B cell (primary cell): ENCODE data around the gene SFT2D1. TPM values are rescaled to one million over a fixed set of nuclear protein-coding genes. Genes with fewer than 3 reads are reported as not detected.

Experiments
- ATAC-seq: fragments of 200-7000 bp; cut with Tn5 transposase; one replicate; pipeline ENCODE4 v1.10.0; 2021; ENCODE audit warnings: low read depth, mild to moderate bottlenecking, moderate number of reproducible peaks, moderate library complexity
- CTCF ChIA-PET: fragments of 350-600 bp; sonication (Branson Sonifier 250); formaldehyde crosslinking; loops from one replicate; lab custom pipeline; 2021; ENCODE audit warnings: antibody characterized with exemption, inconsistent platforms; lab: Charles Lee
- POLR2A ChIA-PET: fragments of 350-600 bp; sonication (Branson Sonifier 250); formaldehyde crosslinking; loops from one replicate; lab custom pipeline; 2021; ENCODE audit warnings: antibody characterized with exemption; lab: Charles Lee
- DNase-seq: peaks from one replicate; pipeline ENCODE4 v3.0.0; 2013
- H2AFZ ChIP-seq: 2 replicates; pipeline ENCODE4 v1.6.1; 2012; ENCODE audit warnings: mild to moderate bottlenecking, low read depth, low read length; ENCODE audit not compliant: insufficient read depth, poor library complexity, severe bottlenecking
- H3K27ac ChIP-seq, 2 donors: 1 replicate in 1 of 2; 2 replicates in 1 of 2; pipeline ENCODE4 v1.5.1; 2012 to 2013; ENCODE audit warnings: low read length in 2 of 2, mild to moderate bottlenecking in 2 of 2, moderate library complexity in 1 of 2
- H3K27me3 ChIP-seq, 4 experiments: fragments of 200-600 bp in 1 of 4; sonication (generic) in 1 of 4; replicated peaks in 1 of 4; 1 replicate in 2 of 4; 2 replicates in 2 of 4; pipeline versions ENCODE4 v1.6.1 to v1.7.0; 2013 to 2016; ENCODE audit warnings: low read length in 3 of 4, mild to moderate bottlenecking in 2 of 4, mixed read lengths in 1 of 4, moderate library complexity in 1 of 4; ENCODE audit not compliant: insufficient read depth in 4 of 4, control insufficient read depth in 3 of 4; ENCODE audit errors: control extremely low read depth in 1 of 4
- H3K36me3 ChIP-seq, 2 experiments: replicated peaks in 1 of 2; 1 replicate in 1 of 2; 2 replicates in 1 of 2; pipeline versions ENCODE4 v1.6.1 to v1.7.1; 2013; ENCODE audit warnings: low read length in 1 of 2; ENCODE audit not compliant: insufficient read depth in 2 of 2, control insufficient read depth in 1 of 2; ENCODE audit errors: control extremely low read depth in 1 of 2, extremely low read depth in 1 of 2
- H3K4me1 ChIP-seq, 2 donors: fragments of 200-600 bp in 1 of 2; sonication (generic) in 1 of 2; 1 replicate in 1 of 2; 2 replicates in 1 of 2; pipeline versions ENCODE4 v1.5.1 to v1.6.1; 2013 to 2017; ENCODE audit warnings: low read length in 2 of 2; ENCODE audit not compliant: control insufficient read depth in 2 of 2, insufficient read depth in 2 of 2
- H3K4me2 ChIP-seq: replicated peaks from 2 replicates; pipeline ENCODE3; 2012; ENCODE audit warnings: mild to moderate bottlenecking, low read depth, low read length; ENCODE audit not compliant: poor library complexity, severe bottlenecking
- H3K4me3 ChIP-seq, 5 experiments: fragments of 200-600 bp in 1 of 5; sonication (generic) in 1 of 5; 1 replicate in 3 of 5; 2 replicates in 2 of 5; pipeline versions ENCODE4 v1.5.1 to v1.7.0; 2011 to 2016; ENCODE audit warnings: low read length in 4 of 5, mild to moderate bottlenecking in 4 of 5, low read depth in 2 of 5, control low read depth in 1 of 5, moderate library complexity in 1 of 5; ENCODE audit not compliant: insufficient read depth in 1 of 5; ENCODE audit errors: control extremely low read depth in 1 of 5, extremely low read depth in 1 of 5
- H3K79me2 ChIP-seq: fragments of 200-600 bp; sonication (generic); one replicate; pipeline ENCODE4 v1.6.0; 2016; ENCODE audit warnings: low read length; ENCODE audit not compliant: control insufficient read depth, insufficient read depth
- H3K9ac ChIP-seq: fragments of 200-600 bp; sonication (generic); 2 replicates; pipeline ENCODE4 v1.6.1; 2017; ENCODE audit warnings: mild to moderate bottlenecking, low read length, moderate library complexity
- H3K9me3 ChIP-seq, 3 donors: one replicate each; pipeline versions ENCODE4 v1.6.1 to v1.7.1; 2013; ENCODE audit warnings: low read length in 2 of 3; ENCODE audit not compliant: control insufficient read depth in 2 of 3, insufficient read depth in 1 of 3; ENCODE audit errors: control extremely low read depth in 1 of 3
- H4K20me1 ChIP-seq: 2 replicates; pipeline ENCODE4 v1.6.0; 2012; ENCODE audit warnings: mild to moderate bottlenecking, low read length; ENCODE audit not compliant: insufficient read depth, control insufficient read depth, poor library complexity, severe bottlenecking
- H3K27ac Mint-ChIP-seq: one replicate; pipeline ENCODE4 v1.8.0; 2021; ENCODE audit warnings: mixed read lengths
- H3K27me3 Mint-ChIP-seq: one replicate; pipeline ENCODE4 v1.8.0; 2021; ENCODE audit warnings: mixed read lengths
- H3K4me1 Mint-ChIP-seq: one replicate; pipeline ENCODE4 v1.8.0; 2021; ENCODE audit warnings: mixed read lengths
- H3K4me3 Mint-ChIP-seq: one replicate; pipeline ENCODE4 v1.8.0; 2021; ENCODE audit warnings: mixed read lengths
- H3K9me3 Mint-ChIP-seq: one replicate; pipeline ENCODE4 v1.8.0; 2022; ENCODE audit warnings: mixed read lengths; ENCODE audit not compliant: insufficient read depth
- EZH2 ChIP-seq: IDR thresholded peaks from 2 replicates; pipeline ENCODE4 v1.6.1; 2012; ENCODE audit warnings: borderline replicate concordance, low read depth, mild to moderate bottlenecking, moderate library complexity, low read length; ENCODE audit not compliant: insufficient read depth, poor library complexity, severe bottlenecking
- WGBS: methylation state at CpG from one replicate; pipeline ENCODE4 v1.1.5; 2013; ENCODE audit warnings: missing lambda C conversion rate; ENCODE audit not compliant: insufficient coverage; 5-methylcytosine and 5-hydroxymethylcytosine counted together
- intact Hi-C: fragments of 100-400 bp; cut with micrococcal nuclease; formaldehyde crosslinking; loops from one replicate; pipeline ENCODE4 v1.10.0; 2022
- polyA plus RNA-seq: library from polyadenylated mRNA; depleted of rRNA; stranded (reverse); fragments of >200 nt; gene quantifications from 2 replicates; pipeline ENCODE4 v1.2.3, GENCODE V29; 2012
- total RNA-seq, 2 donors: library from RNA; stranded (reverse); fragments of 120-200 nt in 1 of 2; gene quantifications; 1 replicate in 1 of 2; 2 replicates in 1 of 2; pipeline versions ENCODE4 v1.2.3 to v1.2.4, GENCODE V29; 2013 to 2022
- TF ChIP-seq, protein P1 (sequence below): fragments of 200-600 bp; IDR thresholded peaks from one replicate; pipeline ENCODE4 v1.8.0; 2022; ENCODE audit warnings: antibody characterized with exemption, mild to moderate bottlenecking

Gene SFT2D1
- total and polyA plus RNA-seq, 2 donors (not counting 1 experiment from before 2014, with no cell fraction given), result 38.2 to 59.0 TPM

DNA sequence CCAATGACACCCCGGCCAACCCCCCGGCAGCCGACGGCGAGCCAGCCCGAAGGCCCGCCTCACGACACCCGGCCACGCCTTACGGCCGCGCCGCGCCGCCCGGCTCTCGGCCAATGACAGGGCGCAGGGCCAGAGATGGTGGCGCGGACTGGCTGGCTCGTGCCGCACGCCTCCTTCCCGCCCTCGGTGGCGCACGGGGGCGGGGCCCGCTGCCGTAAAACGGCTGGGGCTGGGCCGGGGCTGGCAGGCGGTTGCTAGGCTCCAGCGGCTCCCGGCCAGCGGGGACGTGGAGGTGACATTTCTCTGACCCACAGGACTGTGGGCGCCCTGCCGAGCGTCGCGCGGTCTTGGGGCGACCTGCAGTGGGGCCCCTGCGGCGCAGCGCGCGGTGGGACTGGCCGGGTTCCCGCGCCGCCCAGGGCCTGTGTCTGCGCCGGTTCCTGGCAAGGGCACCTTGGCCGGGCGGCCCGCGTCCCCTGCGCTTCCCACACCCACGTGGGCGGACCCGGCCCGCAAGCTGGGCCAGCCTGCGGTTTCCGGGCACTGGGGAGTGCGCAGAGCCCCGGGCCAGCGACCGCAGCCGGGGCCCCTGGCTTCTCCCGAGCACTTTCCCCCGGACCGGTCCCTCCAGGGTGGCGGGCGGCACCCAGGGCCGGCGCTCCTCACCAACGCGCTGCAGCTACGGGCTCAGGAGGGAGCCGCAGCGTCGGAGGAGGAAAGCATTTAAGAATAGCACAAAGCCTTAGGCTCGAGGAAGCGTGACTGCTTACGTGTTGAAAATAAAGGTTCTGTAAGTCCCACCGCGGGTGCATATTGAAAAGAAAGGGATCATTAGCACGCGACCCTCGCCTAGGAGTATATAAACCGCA, 40.8 kb upstream of the SFT2D1 start, which contains the start of gene MPC1:
Gene MPC1 (minus strand): TSS at position 8 of the 869 bp plus-strand sequence. CDS start 64 bp downstream, outside the sequence.
- H3K9me3 Mint-ChIP-seq, result no peaks in the 10 kb centered on the region
- H2AFZ ChIP-seq, result peak within 1 kb of the TSS; percentile 93
- peak; percentile 95 for DNase-seq
- H4K20me1 ChIP-seq, result no peaks in the 10 kb centered on the region
- H3K27ac Mint-ChIP-seq, result peak within 1 kb of the TSS; percentile 90
- no peaks in the 10 kb centered on the region for H3K9me3 ChIP-seq
- peaks cover 7 to 11% of the 10 kb centered on the region in 2 donors for H3K4me1 ChIP-seq
- peak within 1 kb of the TSS; percentile 59 to 80 for H3K27ac ChIP-seq
- ATAC-seq, result peak; percentile 93
- peak within 1 kb of the TSS; percentile 97 for H3K4me3 Mint-ChIP-seq
- peak within 1 kb of the TSS; percentile 90 for H3K9ac ChIP-seq
- WGBS, result under 1% methylated on average over 94 of the region's 94 CpGs
- no peaks in the 10 kb centered on the region for H3K36me3 ChIP-seq
- H3K4me2 ChIP-seq, result peak within 1 kb of the TSS; percentile 96
- peaks cover 6% of the 10 kb centered on the region for H3K79me2 ChIP-seq
- H3K4me1 Mint-ChIP-seq, result peaks cover 15% of the 10 kb centered on the region
- intact Hi-C loops, result loop anchor here (1.0 to 10.0 kb wide), 7 partner anchors 18 to 742 kb away; partner anchors contain the start of genes CCR6 and RPS6KA2
- no peak for TF ChIP-seq EZH2
- TF ChIP-seq, protein P1, sequence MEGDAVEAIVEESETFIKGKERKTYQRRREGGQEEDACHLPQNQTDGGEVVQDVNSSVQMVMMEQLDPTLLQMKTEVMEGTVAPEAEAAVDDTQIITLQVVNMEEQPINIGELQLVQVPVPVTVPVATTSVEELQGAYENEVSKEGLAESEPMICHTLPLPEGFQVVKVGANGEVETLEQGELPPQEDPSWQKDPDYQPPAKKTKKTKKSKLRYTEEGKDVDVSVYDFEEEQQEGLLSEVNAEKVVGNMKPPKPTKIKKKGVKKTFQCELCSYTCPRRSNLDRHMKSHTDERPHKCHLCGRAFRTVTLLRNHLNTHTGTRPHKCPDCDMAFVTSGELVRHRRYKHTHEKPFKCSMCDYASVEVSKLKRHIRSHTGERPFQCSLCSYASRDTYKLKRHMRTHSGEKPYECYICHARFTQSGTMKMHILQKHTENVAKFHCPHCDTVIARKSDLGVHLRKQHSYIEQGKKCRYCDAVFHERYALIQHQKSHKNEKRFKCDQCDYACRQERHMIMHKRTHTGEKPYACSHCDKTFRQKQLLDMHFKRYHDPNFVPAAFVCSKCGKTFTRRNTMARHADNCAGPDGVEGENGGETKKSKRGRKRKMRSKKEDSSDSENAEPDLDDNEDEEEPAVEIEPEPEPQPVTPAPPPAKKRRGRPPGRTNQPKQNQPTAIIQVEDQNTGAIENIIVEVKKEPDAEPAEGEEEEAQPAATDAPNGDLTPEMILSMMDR, result no peak
- peak within 1 kb of the TSS; percentile 70 to 95 (median 83) for H3K4me3 ChIP-seq
- no peaks in the 10 kb centered on the region for H3K27me3 ChIP-seq
- ChIA-PET POLR2A (interaction anchor here (0.8 to 1.2 kb wide), 2 partner anchors 40 to 41 kb away, joined by 3 to 7 read pairs; partner anchors contain the start of gene SFT2D1), CTCF (interaction anchor here (1.2 to 1.8 kb wide), 2 partner anchors 16 to 18 kb away, joined by 5 to 6 read pairs; no protein-coding TSS in a partner anchor)
- H3K27me3 Mint-ChIP-seq, result no peaks in the 10 kb centered on the region
